GM12878 (cell line): ENCODE results near the gene CACNA2D3. TPM values are rescaled to one million over a fixed set of nuclear protein-coding genes. Genes with fewer than 3 reads are reported as not detected.

ENCODE experiments used
- ATAC-seq: fragments of 200-7000 bp; cut with Tn5 transposase; 3 replicates; pipeline ENCODE4 v1.9.1; 2020; ENCODE audit warnings: mild to moderate bottlenecking, moderate library complexity
- BruUV-seq: library from RNA; stranded (reverse); fragments of 400-500 nt; replicated peaks from 2 replicates; lab custom pipeline; 2021; lab: Mats Ljungman, UMichigan
- CTCF ChIA-PET: fragments of 300-600 bp; sonication (Branson Sonifier 250); formaldehyde crosslinking; extraction: SDS; loops from one replicate; lab custom pipeline; 2021; ENCODE audit warnings: inconsistent platforms; lab: Yijun Ruan, JAX
- POLR2A ChIA-PET: fragments of 350-600 bp; formaldehyde crosslinking; extraction: SDS; loops from one replicate; lab custom pipeline; 2021; ENCODE audit warnings: inconsistent platforms; lab: Charles Lee
- RAD21 ChIA-PET: fragments of 300-600 bp; sonication (Branson Sonifier 250); formaldehyde crosslinking; loops from one replicate; lab custom pipeline; 2023; ENCODE audit warnings: antibody characterized with exemption; ENCODE audit not compliant: unreplicated experiment; lab: Charles Lee
- SMC1A ChIA-PET: fragments of 300-600 bp; sonication (Branson Sonifier 250); formaldehyde crosslinking; loops from one replicate; lab custom pipeline; 2023; ENCODE audit not compliant: unreplicated experiment, uncharacterized antibody; lab: Charles Lee
- DNase-seq: peaks from one replicate; pipeline ENCODE4 v3.0.0-alpha.2; 2011; ENCODE audit warnings: low read depth, low spot score
- FAIRE-seq: peaks from 3 replicates; lab custom pipeline; 2011; peaks lifted over from hg19 to GRCh38; lab: Jason Lieb, UNC
- H2AFZ ChIP-seq: 2 replicates; pipeline ENCODE4 v1.6.0; 2011; ENCODE audit warnings: low read depth, low read length, control low read depth; ENCODE audit not compliant: control insufficient read depth
- H3K27ac ChIP-seq: 2 replicates; pipeline ENCODE4 v1.5.1; 2011; ENCODE audit warnings: control low read depth; ENCODE audit not compliant: control insufficient read depth, insufficient read depth
- H3K27me3 ChIP-seq, 2 experiments: replicated peaks in 1 of 2; 2 replicates each; pipeline versions ENCODE4 v1.6.0 to v1.6.1; 2011; ENCODE audit warnings: low read length in 1 of 2; ENCODE audit not compliant: control insufficient read depth in 2 of 2, insufficient read depth in 2 of 2
- H3K36me3 ChIP-seq, 2 experiments: 2 replicates each; pipeline ENCODE4 v1.5.1; 2011; ENCODE audit warnings: low read length in 1 of 2; ENCODE audit not compliant: control insufficient read depth in 2 of 2, insufficient read depth in 2 of 2
- H3K4me1 ChIP-seq: 2 replicates; pipeline ENCODE4 v1.6.1; 2011; ENCODE audit warnings: mild to moderate bottlenecking, low read length, moderate library complexity, mixed read lengths; ENCODE audit not compliant: control insufficient read depth, insufficient read depth
- H3K4me2 ChIP-seq: 2 replicates; pipeline ENCODE4 v1.6.0; 2011; ENCODE audit warnings: control low read depth; ENCODE audit not compliant: control insufficient read depth, insufficient read depth
- H3K4me3 ChIP-seq: fragments of 200-600 bp; sonication (generic); 2 replicates; pipeline ENCODE4 v1.5.1; 2016
- H3K79me2 ChIP-seq: 2 replicates; pipeline ENCODE4 v1.6.0; 2011; ENCODE audit warnings: low read length; ENCODE audit not compliant: control insufficient read depth, insufficient read depth
- H3K9ac ChIP-seq: 2 replicates; pipeline ENCODE4 v1.8.0; 2011; ENCODE audit warnings: low read length, control low read depth, mixed read lengths; ENCODE audit not compliant: control insufficient read depth, insufficient read depth
- H3K9me3 ChIP-seq: replicated peaks from 3 replicates; pipeline ENCODE4 v1.5.1; 2011; ENCODE audit warnings: mild to moderate bottlenecking, low read length; ENCODE audit not compliant: control insufficient read depth, insufficient read depth
- H4K20me1 ChIP-seq: 2 replicates; pipeline ENCODE4 v1.6.0; 2011; ENCODE audit not compliant: control insufficient read depth, insufficient read depth
- BCL3 ChIP-seq: IDR thresholded peaks from 2 replicates; pipeline ENCODE4 v1.6.1; 2011; ENCODE audit warnings: borderline replicate concordance, low read depth, mild to moderate bottlenecking, moderate library complexity, low read length; ENCODE audit not compliant: insufficient read depth, poor library complexity, severe bottlenecking
- CHD1 ChIP-seq: IDR thresholded peaks from 2 replicates; pipeline ENCODE4 v1.6.1; 2012; ENCODE audit warnings: low read depth, low read length, improper control_type of control experiment
- E4F1 ChIP-seq: fragments of 450-650 bp; IDR thresholded peaks from 2 replicates; pipeline ENCODE4 v1.6.1; 2018; ENCODE audit warnings: borderline replicate concordance, mild to moderate bottlenecking; ENCODE audit not compliant: partially characterized antibody
- JUND ChIP-seq: IDR thresholded peaks from 2 replicates; pipeline ENCODE4 v1.6.1; 2012; ENCODE audit warnings: low read depth, mild to moderate bottlenecking, low read length, improper control_type of control experiment, moderate library complexity
- LARP7 ChIP-seq: fragments of 450-650 bp; IDR thresholded peaks from 2 replicates; pipeline ENCODE4 v1.6.1; 2017; ENCODE audit warnings: mild to moderate bottlenecking
- MEF2B ChIP-seq: fragments of 450-650 bp; IDR thresholded peaks from 2 replicates; pipeline ENCODE4 v1.6.1; 2018; ENCODE audit warnings: mild to moderate bottlenecking, moderate library complexity; ENCODE audit not compliant: partially characterized antibody, poor library complexity, severe bottlenecking
- MTA2 ChIP-seq: fragments of 450-650 bp; IDR thresholded peaks from 2 replicates; pipeline ENCODE4 v1.6.1; 2016; ENCODE audit warnings: low read depth, mild to moderate bottlenecking, moderate library complexity
- NBN ChIP-seq: fragments of 450-650 bp; IDR thresholded peaks from 2 replicates; pipeline ENCODE4 v1.6.1; 2016
- NR2C2 ChIP-seq: IDR thresholded peaks from 2 replicates; pipeline ENCODE4 v1.6.1; 2011; ENCODE audit warnings: borderline replicate concordance, low read depth; ENCODE audit not compliant: control insufficient read depth, insufficient read length
- SUPT20H ChIP-seq: IDR thresholded peaks from 2 replicates; pipeline ENCODE4 v1.6.1; 2011; ENCODE audit warnings: low read depth, mild to moderate bottlenecking, low read length, moderate library complexity, borderline replicate concordance; ENCODE audit not compliant: control insufficient read depth
- TCF12 ChIP-seq: IDR thresholded peaks from 2 replicates; pipeline ENCODE4 v1.6.1; 2011; ENCODE audit warnings: low read depth, mild to moderate bottlenecking, low read length
- ZSCAN29 ChIP-seq: fragments of 450-650 bp; IDR thresholded peaks from 2 replicates; pipeline ENCODE4 v1.6.1; 2017; ENCODE audit warnings: mild to moderate bottlenecking, moderate library complexity
- ZZZ3 ChIP-seq: IDR thresholded peaks from 2 replicates; pipeline ENCODE4 v1.6.1; 2011; ENCODE audit warnings: low read depth; ENCODE audit not compliant: control insufficient read depth, insufficient read length
- WGBS: methylation state at CpG from one replicate; pipeline ENCODE4 v1.1.6; 2016; ENCODE audit warnings: low lambda C conversion rate; ENCODE audit not compliant: insufficient replicate concordance, insufficient coverage; ENCODE audit errors: missing lambda C conversion rate; 5-methylcytosine and 5-hydroxymethylcytosine counted together
- in situ Hi-C: fragments of 300-500 bp; cut with MboI; formaldehyde crosslinking; loops from 9 replicates; pipeline ENCODE4 v1.14.3; 2018; ENCODE audit warnings: mixed read lengths
- intact Hi-C: fragments of 100-400 bp; cut with micrococcal nuclease; formaldehyde crosslinking; loops from one replicate; pipeline ENCODE4 v1.14.2; 2022; ENCODE audit not compliant: unreplicated experiment
- polyA plus RNA-seq, 11 experiments: library from polyadenylated mRNA; depleted of rRNA in 4 of 11; unstranded in 6 of 11; stranded (reverse) in 5 of 11; fragments of >200 nt; fragmentation: Nextera tagmentation in 4 of 11; fragmentation: Illumina TruSeq in 1 of 11; extraction: Ambion mirVana in 4 of 11; extraction: Trizol in 1 of 11; gene quantifications; 1 replicate in 1 of 11; 2 replicates in 10 of 11; pipeline versions ENCODE4 v1.2.1 to v1.2.3, GENCODE V29; 2011 to 2016; ENCODE audit warnings: inconsistent platforms in 2 of 11, missing spikeins in 2 of 11, low read depth in 1 of 11
- total RNA-seq, 4 experiments: library from RNA; depleted of rRNA in 3 of 4; stranded (reverse); fragments of >200 nt in 3 of 4; fragmentation: Illumina TruSeq in 1 of 4; extraction: Trizol in 1 of 4; gene quantifications; 2 replicates each; pipeline versions ENCODE4 v1.2.1 to v1.2.3, GENCODE V29; 2013 to 2021
- TF ChIP-seq, protein P1 (sequence below): IDR thresholded peaks from 2 replicates; pipeline ENCODE4 v1.6.1; 2012; ENCODE audit warnings: low read depth, low read length, improper control_type of control experiment
- TF ChIP-seq, protein P2 (sequence below): IDR thresholded peaks from 2 replicates; pipeline ENCODE4 v1.6.1; 2012; ENCODE audit warnings: mild to moderate bottlenecking, low read depth, low read length

The CACNA2D3 gene
- total and polyA plus RNA-seq, 10 of the 15 experiments (the other 5 are each of a cell fraction or from before 2014, with no cell fraction given) = not detected

DNA sequence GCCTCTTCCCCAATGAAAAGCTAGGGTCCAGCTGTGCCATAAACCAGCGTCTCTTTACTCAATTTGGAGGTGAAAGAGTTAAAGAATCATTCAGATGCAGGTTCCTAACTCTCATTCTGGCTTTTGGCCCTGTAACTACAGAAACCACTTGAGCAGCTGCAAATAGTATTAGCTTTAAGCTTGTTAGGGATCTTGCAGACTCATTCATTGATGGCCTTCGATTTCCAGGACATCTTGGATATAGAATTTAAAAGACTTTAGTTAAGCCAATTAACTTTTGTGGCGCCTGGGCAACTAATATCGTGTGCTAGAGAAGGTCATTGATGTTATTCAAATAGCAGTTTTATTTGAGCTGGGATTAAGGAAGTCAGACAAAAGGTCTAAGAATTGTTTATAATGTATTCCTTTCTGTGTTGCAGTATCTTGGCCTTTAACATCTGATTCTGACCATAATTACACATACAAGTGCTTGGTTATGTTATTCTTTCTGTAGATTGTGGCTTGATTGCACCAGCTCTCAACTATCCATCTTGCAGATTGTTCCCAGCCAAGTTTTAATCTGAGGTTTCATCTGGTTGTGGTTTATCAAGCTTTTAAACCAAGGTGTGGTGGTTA is 185.3 kb downstream of the CACNA2D3 start (continued):
- TF ChIP-seq MEF2B (no peak), MTA2 (no peak), E4F1 (no peak), JUND (no peak)

GRCh38 chr3:54309601-54310000 is 187.2 kb downstream of the CACNA2D3 start:
- BruUV-seq = no TSS peak
- ATAC-seq (no peak), FAIRE-seq (no peak)
- TF ChIP-seq TCF12 (no peak), SUPT20H (no peak), BCL3 (no peak), ZZZ3 (no peak), NR2C2 (no peak), LARP7 (no peak), ZSCAN29 (no peak), NBN (no peak), CHD1 (no peak)
- TF ChIP-seq, protein P1, sequence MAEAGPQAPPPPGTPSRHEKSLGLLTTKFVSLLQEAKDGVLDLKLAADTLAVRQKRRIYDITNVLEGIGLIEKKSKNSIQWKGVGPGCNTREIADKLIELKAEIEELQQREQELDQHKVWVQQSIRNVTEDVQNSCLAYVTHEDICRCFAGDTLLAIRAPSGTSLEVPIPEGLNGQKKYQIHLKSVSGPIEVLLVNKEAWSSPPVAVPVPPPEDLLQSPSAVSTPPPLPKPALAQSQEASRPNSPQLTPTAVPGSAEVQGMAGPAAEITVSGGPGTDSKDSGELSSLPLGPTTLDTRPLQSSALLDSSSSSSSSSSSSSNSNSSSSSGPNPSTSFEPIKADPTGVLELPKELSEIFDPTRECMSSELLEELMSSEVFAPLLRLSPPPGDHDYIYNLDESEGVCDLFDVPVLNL = no peak
- TF ChIP-seq, protein P2, sequence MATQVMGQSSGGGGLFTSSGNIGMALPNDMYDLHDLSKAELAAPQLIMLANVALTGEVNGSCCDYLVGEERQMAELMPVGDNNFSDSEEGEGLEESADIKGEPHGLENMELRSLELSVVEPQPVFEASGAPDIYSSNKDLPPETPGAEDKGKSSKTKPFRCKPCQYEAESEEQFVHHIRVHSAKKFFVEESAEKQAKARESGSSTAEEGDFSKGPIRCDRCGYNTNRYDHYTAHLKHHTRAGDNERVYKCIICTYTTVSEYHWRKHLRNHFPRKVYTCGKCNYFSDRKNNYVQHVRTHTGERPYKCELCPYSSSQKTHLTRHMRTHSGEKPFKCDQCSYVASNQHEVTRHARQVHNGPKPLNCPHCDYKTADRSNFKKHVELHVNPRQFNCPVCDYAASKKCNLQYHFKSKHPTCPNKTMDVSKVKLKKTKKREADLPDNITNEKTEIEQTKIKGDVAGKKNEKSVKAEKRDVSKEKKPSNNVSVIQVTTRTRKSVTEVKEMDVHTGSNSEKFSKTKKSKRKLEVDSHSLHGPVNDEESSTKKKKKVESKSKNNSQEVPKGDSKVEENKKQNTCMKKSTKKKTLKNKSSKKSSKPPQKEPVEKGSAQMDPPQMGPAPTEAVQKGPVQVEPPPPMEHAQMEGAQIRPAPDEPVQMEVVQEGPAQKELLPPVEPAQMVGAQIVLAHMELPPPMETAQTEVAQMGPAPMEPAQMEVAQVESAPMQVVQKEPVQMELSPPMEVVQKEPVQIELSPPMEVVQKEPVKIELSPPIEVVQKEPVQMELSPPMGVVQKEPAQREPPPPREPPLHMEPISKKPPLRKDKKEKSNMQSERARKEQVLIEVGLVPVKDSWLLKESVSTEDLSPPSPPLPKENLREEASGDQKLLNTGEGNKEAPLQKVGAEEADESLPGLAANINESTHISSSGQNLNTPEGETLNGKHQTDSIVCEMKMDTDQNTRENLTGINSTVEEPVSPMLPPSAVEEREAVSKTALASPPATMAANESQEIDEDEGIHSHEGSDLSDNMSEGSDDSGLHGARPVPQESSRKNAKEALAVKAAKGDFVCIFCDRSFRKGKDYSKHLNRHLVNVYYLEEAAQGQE = no peak

More at GRCh38 chr3:54309601-54310000, 187.2 kb downstream of the CACNA2D3 start:
- Histone ChIP-seq H3K27ac (no peak overlapping the region), H3K4me3 (no peak overlapping the region), H3K9ac (no peak overlapping the region), H3K9me3 (no peaks in the 10 kb centered on the region; the same call in 2 of the 3 replicates), H3K27me3 (no peaks in the 10 kb centered on the region), H3K4me1 (no peaks in the 10 kb centered on the region), H2AFZ (no peak overlapping the region), H4K20me1 (no peaks in the 10 kb centered on the region), H3K79me2 (no peaks in the 10 kb centered on the region), H3K36me3 (no peaks in the 10 kb centered on the region), H3K4me2 (no peak overlapping the region)
- 3% methylated on average over 5 of the region's 6 CpGs for WGBS
- in situ Hi-C loops (no loop called here), intact Hi-C loops (no loop called here)
- ChIA-PET CTCF (no interaction called here), POLR2A (no interaction called here), RAD21 (no interaction called here), SMC1A (interaction anchor here (1.1 kb wide), 1 partner anchor 36 kb away, joined by 3 read pairs; no protein-coding TSS in a partner anchor)
- DNase-seq = no peak
